GM12864 (cell line): ENCODE results near the gene IKBKG.

Experiments used
- DNase-seq: peaks from one replicate; pipeline ENCODE4 v3.0.0-alpha.2; 2011; ENCODE audit warnings: low read depth
- H3K4me3 ChIP-seq: 2 replicates; pipeline ENCODE4 v1.5.1; 2011; ENCODE audit warnings: mild to moderate bottlenecking, low read depth, low read length, control low read depth
- CTCF ChIP-seq: IDR thresholded peaks from 2 replicates; pipeline ENCODE4 v1.5.1; 2011; ENCODE audit warnings: low read depth, mild to moderate bottlenecking, moderate library complexity, low read length, control low read depth, inconsistent platforms; ENCODE audit errors: missing control alignments

Gene IKBKG

GRCh38 chrX:154540897-154541535, 6.4 kb upstream of the IKBKG start:
- TF ChIP-seq CTCF: no peak
- no peak for DNase-seq
- no peak overlapping the region for H3K4me3 ChIP-seq

- H3K4me3 ChIP-seq: no peak overlapping the region
- no peak for TF ChIP-seq CTCF
These were observed 5.9 kb upstream of the IKBKG start for GRCh38 chrX:154541589-154541895.

GRCh38 chrX:154541896-154542722, 5.3 kb upstream of the IKBKG start:
- no peak for DNase-seq
- no peak for TF ChIP-seq CTCF
- no peak overlapping the region for H3K4me3 ChIP-seq

More at GRCh38 chrX:154541589-154541895, 5.9 kb upstream of the IKBKG start:
- DNase-seq: no peak

- TF ChIP-seq CTCF: no peak
- H3K4me3 ChIP-seq: no peak overlapping the region
- no peak for DNase-seq
These were observed 4.5 kb upstream of the IKBKG start for GRCh38 chrX:154542723-154543424.

- peak overlapping the region; percentile 60 for H3K4me3 ChIP-seq
- DNase-seq: no peak
- TF ChIP-seq CTCF: no peak
These were observed 1.6 kb upstream of the IKBKG start for GRCh38 chrX:154545673-154546274.

- DNase-seq: no peak
- no peak for TF ChIP-seq CTCF
- peak within 1 kb of the TSS; percentile 60 for H3K4me3 ChIP-seq
These were observed 821 bp upstream of the IKBKG start, which contains the start of gene G6PD for GRCh38 chrX:154546354-154547244. Gene G6PD, minus strand, starts transcription at chrX:154546846. Its CDS starts 691 bp downstream, at chrX:154546155.
